Heart right ventricle (tissue), 16 donors: ENCODE results near the gene DAB1. TPM values are rescaled to one million over a fixed set of nuclear protein-coding genes. Genes with fewer than 3 reads are reported as not detected.

Experiments
- ATAC-seq, 8 donors: fragments of 200-7000 bp; cut with Tn5 transposase; one replicate each; pipeline ENCODE4 v1.9.1; 2020; ENCODE audit warnings: mild to moderate bottlenecking in 8 of 8, moderate library complexity in 8 of 8, moderate number of reproducible peaks in 1 of 8
- DNase-seq, 2 donors: peaks; one replicate each; pipeline ENCODE4 v3.0.0-alpha.2; 2020
- H3K27ac ChIP-seq, 10 donors: fragments of 200-600 bp; sonication (generic) in 2 of 10; one replicate each; pipeline versions ENCODE4 v1.5.0 to v1.8.0; 2020 to 2022; ENCODE audit warnings: mild to moderate bottlenecking in 3 of 10
- H3K27me3 ChIP-seq, 7 donors: fragments of 200-600 bp; one replicate each; pipeline ENCODE4 v1.8.0; 2021 to 2022; ENCODE audit warnings: mild to moderate bottlenecking in 2 of 7
- H3K36me3 ChIP-seq, 9 donors: fragments of 200-600 bp; sonication (generic) in 1 of 9; one replicate each; pipeline versions ENCODE4 v1.5.0 to v1.8.0; 2020 to 2022; ENCODE audit warnings: mild to moderate bottlenecking in 2 of 9
- H3K4me1 ChIP-seq, 9 donors: fragments of 200-600 bp; sonication (generic) in 1 of 9; one replicate each; pipeline versions ENCODE4 v1.5.0 to v1.8.0; 2020 to 2022; ENCODE audit warnings: mild to moderate bottlenecking in 4 of 9
- H3K4me3 ChIP-seq, 10 donors: fragments of 200-600 bp; sonication (generic) in 2 of 10; one replicate each; pipeline versions ENCODE4 v1.5.0 to v1.8.0; 2020 to 2022; ENCODE audit warnings: mild to moderate bottlenecking in 7 of 10, moderate library complexity in 2 of 10
- H3K9me3 ChIP-seq, 11 donors: fragments of 200-600 bp in 10 of 11; sonication (generic) in 2 of 11; one replicate each; pipeline versions ENCODE4 v1.5.0 to v1.8.0; 2013 to 2022; ENCODE audit warnings: mild to moderate bottlenecking in 2 of 11, control low read depth in 1 of 11, moderate library complexity in 1 of 11
- WGBS, 2 donors: extraction: QIAGEN DNeasy Blood & Tissue Kit; methylation state at CpG; one replicate each; pipeline ENCODE4 v1.1.7; 2013; ENCODE audit warnings: inconsistent platforms in 1 of 2; 5-methylcytosine and 5-hydroxymethylcytosine counted together
- intact Hi-C, 10 donors: fragments of 100-400 bp; cut with DNase I; formaldehyde crosslinking; loops; one replicate each; pipeline versions ENCODE4 v1.11.1 to v1.14.2; 2022
- polyA plus RNA-seq, 2 donors: library from polyadenylated mRNA; stranded (reverse); fragments of 200-250 nt; gene quantifications; one replicate each; pipeline ENCODE4 v1.2.3, GENCODE V29; 2013
- total RNA-seq, 10 donors: library from RNA; stranded (reverse); fragmentation: NEBNext Ultra II Directional in 3 of 10; extraction: Animal tissue kit (Norgen Biotek cat#: 25700) in 3 of 10; gene quantifications; one replicate each; pipeline versions ENCODE4 v1.2.1 to v1.2.4, GENCODE V29; 2021 to 2023
- TF ChIP-seq, protein P1 (sequence below), 9 donors: fragments of 200-600 bp; sonication (generic) in 2 of 9; IDR thresholded peaks; one replicate each; pipeline versions ENCODE4 v1.5.0 to v1.8.0; 2021 to 2022; ENCODE audit warnings: antibody characterized with exemption in 9 of 9, mild to moderate bottlenecking in 5 of 9, moderate library complexity in 1 of 9
- donor health status: Arrhythmogenic right ventricular cardiomyopathy.
- donor health status: ischemic (EF 13 %, LVEDD 7.1; RV severe dilation, severe dysfunction).
- donor health status: healthy with polysubstance abuse.
- donor health status: DM: no; HTN: yes; CAD: no.
- donor health status: DM: no; HTN: no; CAD: no.
- donor health status: ischemic (EF 25% LVEDD 6.9; RV normal size, moderate dysfunction).
- donor health status: ischemic (EF 25% LVEDD 5.7; RV mildly dilated, moderate dysfunction).
- donor health status: healthy.
- donor health status: DM: yes; HTN: yes; CAD: no.
- donor health status: Ischemic cardiomyopathy.
- donor health status: ischemic (EF 35%, LVEDD 5.7; RV mildly dilated, moderate dysfunction).
- donor health status: nonischemic (EF 11% LVEDD 7.7; RV severe dilation, severe dysfunction).
- donor health status: DM: yes; HTN: yes; CAD: no.
- donor health status: PGD.
- donor health status: ischemic (EF 29% LVEDD 5.4; RV normal size, mild dysfunction).
- donor health status: nonischemic (EF 23%, LVEDD 6.1; RV moderate dilation, normal function).

The DAB1 gene
- total and polyA plus RNA-seq, 12 donors = 0.16 to 25.5 (median 8.1) TPM

DNA sequence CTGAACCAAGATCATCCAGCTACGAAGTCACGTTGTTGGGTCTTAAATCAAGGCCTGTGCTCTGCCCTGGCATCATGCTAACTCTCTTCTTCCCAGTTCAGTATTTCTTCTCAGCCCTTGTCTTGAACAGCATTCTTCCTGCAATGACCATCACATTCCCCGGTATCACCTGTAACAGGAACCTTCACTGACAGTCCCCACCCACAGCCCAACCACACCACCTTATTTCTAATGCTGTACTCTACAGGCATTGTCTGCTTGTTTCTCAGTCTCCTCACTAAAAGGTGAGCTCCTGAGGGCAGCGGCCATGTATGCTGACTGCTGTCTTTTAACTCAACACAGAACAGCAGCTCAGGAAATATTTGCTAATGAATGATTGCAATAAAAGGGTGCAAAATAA lies 54.0 kb downstream of the DAB1 start:
- 95% methylated on average over 4 of the region's 4 CpGs for WGBS, 2 donors
- intact Hi-C loops = loop anchor here in 1 of 10 donors (1.0 kb wide), 1 partner anchor 12 kb away; no protein-coding TSS in a partner anchor
- no peak for ATAC-seq

DNA sequence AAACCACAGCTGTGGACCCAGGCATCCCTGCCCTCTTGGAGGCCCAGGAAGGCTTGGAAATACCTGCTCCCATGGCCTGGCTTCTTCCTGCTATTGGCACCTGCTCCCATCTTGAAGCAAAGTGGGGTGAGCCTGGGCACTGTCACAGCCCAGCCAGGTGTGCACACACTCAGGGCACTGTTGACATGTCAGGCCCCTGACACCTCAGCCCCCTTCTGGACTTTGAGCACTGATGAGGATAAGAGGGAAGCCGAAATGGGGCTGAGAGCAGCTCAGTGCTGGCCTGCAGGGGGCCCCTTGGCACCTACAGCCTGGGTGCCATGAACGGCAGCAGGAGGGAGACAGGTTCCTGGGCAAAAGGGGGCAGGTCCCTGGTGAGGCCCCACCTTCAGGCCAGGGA lies 55.9 kb downstream of the DAB1 start:
- ATAC-seq = peak in 1 of 8 donors; percentile 38

More for the DNA sequence above, 54.0 kb downstream of the DAB1 start:
- H3K4me3 ChIP-seq = no peak overlapping the region
- DNase-seq = no peak
- no peaks in the 10 kb centered on the region for H3K4me1 ChIP-seq
- H3K36me3 ChIP-seq = no peaks in the 10 kb centered on the region
- H3K27ac ChIP-seq = no peak overlapping the region
- H3K9me3 ChIP-seq = peaks cover 0 to 10% (median 0%) of the 10 kb centered on the region in 11 donors
- no peaks in the 10 kb centered on the region for H3K27me3 ChIP-seq
- TF ChIP-seq, protein P1, sequence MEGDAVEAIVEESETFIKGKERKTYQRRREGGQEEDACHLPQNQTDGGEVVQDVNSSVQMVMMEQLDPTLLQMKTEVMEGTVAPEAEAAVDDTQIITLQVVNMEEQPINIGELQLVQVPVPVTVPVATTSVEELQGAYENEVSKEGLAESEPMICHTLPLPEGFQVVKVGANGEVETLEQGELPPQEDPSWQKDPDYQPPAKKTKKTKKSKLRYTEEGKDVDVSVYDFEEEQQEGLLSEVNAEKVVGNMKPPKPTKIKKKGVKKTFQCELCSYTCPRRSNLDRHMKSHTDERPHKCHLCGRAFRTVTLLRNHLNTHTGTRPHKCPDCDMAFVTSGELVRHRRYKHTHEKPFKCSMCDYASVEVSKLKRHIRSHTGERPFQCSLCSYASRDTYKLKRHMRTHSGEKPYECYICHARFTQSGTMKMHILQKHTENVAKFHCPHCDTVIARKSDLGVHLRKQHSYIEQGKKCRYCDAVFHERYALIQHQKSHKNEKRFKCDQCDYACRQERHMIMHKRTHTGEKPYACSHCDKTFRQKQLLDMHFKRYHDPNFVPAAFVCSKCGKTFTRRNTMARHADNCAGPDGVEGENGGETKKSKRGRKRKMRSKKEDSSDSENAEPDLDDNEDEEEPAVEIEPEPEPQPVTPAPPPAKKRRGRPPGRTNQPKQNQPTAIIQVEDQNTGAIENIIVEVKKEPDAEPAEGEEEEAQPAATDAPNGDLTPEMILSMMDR (IDR thresholded peaks at IDR 0.05) = no peak

GRCh38 chr1:57363643-57364042 lies 60.2 kb downstream of the DAB1 start:
- peaks cover 0 to 15% (median 2%) of the 10 kb centered on the region in 11 donors for H3K9me3 ChIP-seq
- intact Hi-C loops = no loop called here
- no peak overlapping the region for H3K4me3 ChIP-seq
- DNase-seq (no peak), ATAC-seq (no peak)
- TF ChIP-seq, protein P1 (IDR thresholded peaks at IDR 0.05) = no peak
- WGBS, 2 donors = 84 to 93% methylated on average over 1 of the region's 1 CpG
- no peak overlapping the region for H3K27ac ChIP-seq
- H3K4me1 ChIP-seq = peaks cover 0 to 22% (median 0%) of the 10 kb centered on the region in 9 donors
- H3K36me3 ChIP-seq = no peaks in the 10 kb centered on the region
- no peaks in the 10 kb centered on the region for H3K27me3 ChIP-seq

More for the DNA sequence above, 55.9 kb downstream of the DAB1 start:
- no peak overlapping the region for H3K27ac ChIP-seq
- H3K9me3 ChIP-seq = peaks cover 0 to 10% (median 0%) of the 10 kb centered on the region in 11 donors
- WGBS, 2 donors = 77 to 100% methylated on average over 2 of the region's 2 CpGs
- H3K4me1 ChIP-seq = peaks cover 0 to 6% (median 0%) of the 10 kb centered on the region in 9 donors
- TF ChIP-seq, protein P1 (IDR thresholded peaks at IDR 0.05) = no peak
- intact Hi-C loops = no loop called here
- no peaks in the 10 kb centered on the region for H3K27me3 ChIP-seq
- no peak for DNase-seq
- H3K36me3 ChIP-seq = no peaks in the 10 kb centered on the region
- H3K4me3 ChIP-seq = no peak overlapping the region

- peaks cover 0 to 15% (median 2%) of the 10 kb centered on the region in 11 donors for H3K9me3 ChIP-seq
- TF ChIP-seq, protein P1 (IDR thresholded peaks at IDR 0.05) = no peak
- 70 to 71% methylated on average over 6 of the region's 6 CpGs for WGBS, 2 donors
- no peak overlapping the region for H3K4me3 ChIP-seq
- ATAC-seq (peak in 4 of 8 donors; percentile 44 to 70 (median 68)), DNase-seq (no peak)
- H3K4me1 ChIP-seq = peaks cover 0 to 22% (median 0%) of the 10 kb centered on the region in 9 donors
- intact Hi-C loops = no loop called here
- H3K27ac ChIP-seq = peak overlapping the region in 1 of 10 donors; percentile 45
- no peaks in the 10 kb centered on the region for H3K36me3 ChIP-seq
- H3K27me3 ChIP-seq = no peaks in the 10 kb centered on the region
Observed at GRCh38 chr1:57363165-57363564, 60.7 kb downstream of the DAB1 start.
